GM13976 (cell line): ENCODE measurements around the gene ANG.

Source experiments
- DNase-seq: peaks from one replicate; pipeline ENCODE4 v3.0.0; 2012; ENCODE audit warnings: low spot score
- in situ Hi-C: fragments of 300-500 bp; cut with MboI; formaldehyde crosslinking; loops from one replicate; pipeline ENCODE4 v1.12.0; 2022; ENCODE audit warnings: low sequenced_read_pairs, mixed read lengths, inconsistent platforms; ENCODE audit not compliant: unreplicated experiment
- TF ChIP-seq, protein P1 (sequence below): IDR thresholded peaks from 2 replicates; pipeline ENCODE4 v1.5.1; 2012; ENCODE audit warnings: borderline replicate concordance, mild to moderate bottlenecking; ENCODE audit not compliant: insufficient read depth; ENCODE audit errors: extremely low read depth, missing control alignments, control extremely low read depth

ANG gene

DNA sequence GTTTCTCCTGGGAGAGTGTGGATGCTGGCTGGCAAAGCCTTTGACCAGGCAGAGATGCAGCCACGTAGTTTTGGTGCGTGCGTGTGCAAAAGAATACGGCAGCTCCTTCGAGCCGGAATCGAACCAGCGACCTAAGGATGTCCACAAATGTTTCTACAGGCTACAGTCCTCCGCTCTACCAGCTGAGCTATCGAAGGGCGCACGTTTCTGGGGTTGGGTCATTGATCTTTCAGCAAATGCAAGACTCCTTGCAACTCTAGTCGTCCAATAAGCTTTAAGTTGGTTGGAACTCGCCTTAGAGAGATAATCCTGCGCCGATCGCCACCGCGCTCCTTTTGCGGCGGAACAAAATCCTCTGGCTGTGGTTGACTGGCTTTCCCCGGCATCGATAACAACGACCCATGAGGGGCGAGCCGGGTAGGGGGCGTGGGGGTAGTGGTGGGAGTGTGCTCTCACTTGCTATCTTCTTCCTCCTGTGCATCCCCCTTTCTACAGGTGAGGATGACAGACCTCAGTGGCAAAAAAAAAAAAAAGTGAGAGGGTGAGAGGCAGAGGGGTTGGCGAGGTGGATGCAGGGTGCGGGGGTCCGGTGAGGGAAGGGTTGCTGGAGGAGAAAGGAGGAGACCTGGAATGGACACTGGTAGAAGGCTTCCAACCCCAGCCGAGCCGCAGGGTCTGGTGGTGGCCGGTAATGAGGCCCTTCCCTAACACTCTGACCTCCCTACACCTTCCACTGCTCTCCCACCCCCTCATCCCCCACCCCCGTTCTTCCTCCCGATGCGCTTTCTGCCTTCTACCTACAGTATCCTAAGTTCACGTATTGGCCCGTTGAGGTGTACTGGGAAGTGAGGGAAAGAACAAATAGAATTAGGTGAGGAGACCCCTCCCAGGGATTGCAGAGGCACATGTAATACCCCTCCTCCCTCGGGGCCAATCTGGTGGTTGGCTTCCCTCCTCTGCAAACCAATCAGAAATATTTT is 35.3 kb upstream of the ANG start:
- DNase-seq: peak; percentile 59
- in situ Hi-C loops: no loop called here
- TF ChIP-seq, protein P1, sequence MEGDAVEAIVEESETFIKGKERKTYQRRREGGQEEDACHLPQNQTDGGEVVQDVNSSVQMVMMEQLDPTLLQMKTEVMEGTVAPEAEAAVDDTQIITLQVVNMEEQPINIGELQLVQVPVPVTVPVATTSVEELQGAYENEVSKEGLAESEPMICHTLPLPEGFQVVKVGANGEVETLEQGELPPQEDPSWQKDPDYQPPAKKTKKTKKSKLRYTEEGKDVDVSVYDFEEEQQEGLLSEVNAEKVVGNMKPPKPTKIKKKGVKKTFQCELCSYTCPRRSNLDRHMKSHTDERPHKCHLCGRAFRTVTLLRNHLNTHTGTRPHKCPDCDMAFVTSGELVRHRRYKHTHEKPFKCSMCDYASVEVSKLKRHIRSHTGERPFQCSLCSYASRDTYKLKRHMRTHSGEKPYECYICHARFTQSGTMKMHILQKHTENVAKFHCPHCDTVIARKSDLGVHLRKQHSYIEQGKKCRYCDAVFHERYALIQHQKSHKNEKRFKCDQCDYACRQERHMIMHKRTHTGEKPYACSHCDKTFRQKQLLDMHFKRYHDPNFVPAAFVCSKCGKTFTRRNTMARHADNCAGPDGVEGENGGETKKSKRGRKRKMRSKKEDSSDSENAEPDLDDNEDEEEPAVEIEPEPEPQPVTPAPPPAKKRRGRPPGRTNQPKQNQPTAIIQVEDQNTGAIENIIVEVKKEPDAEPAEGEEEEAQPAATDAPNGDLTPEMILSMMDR: no peak

DNA sequence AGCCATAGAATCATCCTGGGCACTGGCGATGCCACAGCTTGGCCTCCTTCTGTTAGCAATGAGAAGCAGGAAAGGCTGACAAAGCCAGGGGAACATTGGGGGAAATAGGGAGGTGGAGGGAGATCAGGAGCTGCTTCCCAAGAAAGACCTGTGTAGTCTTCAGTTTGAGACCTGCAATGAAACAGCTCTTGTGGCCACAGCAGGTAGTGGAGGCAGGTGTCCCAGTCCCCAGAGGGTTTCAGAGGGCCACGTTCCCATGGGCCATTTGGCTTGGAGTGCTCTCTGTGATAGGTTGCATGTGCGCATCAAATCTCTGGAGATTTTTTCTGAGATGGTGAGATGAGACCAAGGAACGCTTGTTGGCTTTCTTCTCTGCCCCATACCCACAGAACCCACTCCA is 32.7 kb upstream of the ANG start:
- DNase-seq: no peak
- in situ Hi-C loops: no loop called here
- TF ChIP-seq, protein P1: no peak

DNA sequence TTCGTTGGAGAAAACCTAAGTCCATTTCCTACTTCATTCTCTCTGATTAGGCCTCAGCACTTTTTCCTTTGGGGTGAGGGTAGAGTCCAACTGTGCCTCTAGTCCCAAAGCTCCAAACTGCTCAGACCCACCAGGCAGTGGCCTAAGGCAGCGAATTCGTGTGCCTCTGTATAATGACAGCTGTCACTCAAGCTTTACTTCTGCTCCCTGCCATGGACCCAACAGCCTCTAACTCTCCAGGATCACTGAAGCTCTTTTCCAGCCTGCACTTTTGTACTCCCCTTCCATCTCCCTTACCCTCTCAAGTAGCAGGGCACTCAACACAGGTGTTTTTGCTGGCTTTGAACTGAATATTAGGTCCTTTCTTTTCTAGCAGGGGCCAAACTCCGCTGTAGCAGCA is 32.3 kb upstream of the ANG start:
- DNase-seq: no peak
- in situ Hi-C loops: no loop called here
- TF ChIP-seq, protein P1: no peak

DNA sequence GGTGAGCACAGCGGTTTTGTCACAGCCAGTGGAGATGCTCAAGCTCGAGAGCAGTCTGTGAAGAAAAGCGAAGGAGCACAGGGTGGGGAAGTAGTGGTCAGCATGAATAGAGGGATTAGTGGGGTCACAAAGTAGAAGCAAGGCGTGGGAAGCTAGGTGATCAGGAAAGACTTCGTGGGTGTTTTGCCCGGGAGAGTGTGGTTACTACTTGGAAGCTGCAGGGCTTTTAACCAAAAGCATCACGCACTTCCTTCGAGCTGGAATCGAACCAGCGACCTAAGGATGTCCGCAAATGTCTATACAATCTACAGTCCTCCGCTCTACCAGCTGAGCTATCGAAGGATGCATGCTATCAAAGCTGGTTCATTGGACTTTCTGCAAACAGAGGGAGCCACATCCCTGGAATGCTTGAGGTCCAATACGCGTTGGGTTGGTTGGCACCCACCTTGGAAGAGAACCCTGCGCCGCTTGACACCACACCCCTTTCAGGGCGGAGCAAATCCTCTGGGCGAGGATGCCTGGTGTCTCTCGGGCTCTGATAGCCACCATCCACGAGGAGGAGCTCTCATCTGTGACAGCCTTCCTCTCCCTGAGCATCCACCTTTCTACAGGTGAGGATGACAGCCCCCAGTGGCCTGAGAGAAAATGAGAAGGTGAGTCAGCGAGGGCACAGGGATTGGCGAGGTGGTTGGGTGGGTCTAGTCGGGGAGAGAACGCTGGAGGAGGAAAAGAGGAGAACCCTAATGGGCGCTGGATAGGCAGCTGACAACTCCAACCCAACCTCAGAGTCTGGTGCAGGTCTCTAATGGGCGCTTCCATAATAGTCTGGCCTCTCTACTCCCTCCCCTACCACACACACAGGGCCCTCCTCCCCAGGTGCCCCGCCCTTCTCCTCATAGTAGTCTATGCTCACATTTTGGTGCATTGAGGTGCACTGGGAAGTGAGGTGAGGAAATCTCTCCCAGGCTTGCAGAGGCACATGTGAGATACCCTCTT is 31.1 kb upstream of the ANG start:
- in situ Hi-C loops: no loop called here
- DNase-seq: peak; percentile 43
- TF ChIP-seq, protein P1: peak; percentile 29

DNA sequence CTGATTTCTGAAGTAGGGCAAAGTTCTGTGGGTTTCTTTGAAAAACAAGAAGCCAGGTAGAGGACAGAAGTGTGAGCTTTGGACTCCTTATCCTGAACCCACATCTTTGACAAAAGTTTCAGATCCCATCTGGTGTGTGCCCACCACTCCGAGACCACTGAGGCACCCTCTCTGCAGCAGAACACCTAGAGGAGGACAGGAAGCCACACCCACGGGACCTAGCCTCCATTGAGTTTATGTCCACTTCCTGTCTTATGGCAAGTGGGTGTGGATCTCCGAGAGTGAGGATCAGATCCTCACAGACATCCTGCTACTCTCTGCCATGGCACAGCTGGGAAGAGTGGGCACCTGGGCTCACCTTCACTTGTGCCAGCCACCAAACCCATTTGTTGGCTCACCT is 30.3 kb upstream of the ANG start:
- TF ChIP-seq, protein P1: no peak
- in situ Hi-C loops: no loop called here
- peak; percentile 11 for DNase-seq

DNA sequence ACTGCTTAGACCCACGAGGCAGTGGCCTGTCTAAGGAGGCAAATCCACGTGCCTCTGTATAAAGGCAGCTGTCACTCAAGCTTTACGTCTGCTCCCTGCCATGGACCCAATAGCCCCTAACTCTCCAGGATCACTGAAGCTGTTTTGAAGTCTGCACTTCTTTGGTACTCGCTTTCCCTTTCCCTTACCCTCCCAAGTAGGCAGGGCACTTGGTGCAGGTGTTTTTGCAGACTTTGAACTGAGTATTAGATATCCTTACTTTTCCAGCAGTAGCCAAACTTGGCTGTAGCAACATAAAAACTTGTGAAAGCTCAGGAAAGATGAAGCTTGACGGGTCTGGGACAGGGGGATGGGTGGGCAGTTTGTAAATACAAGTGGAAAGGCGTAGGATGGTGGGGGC is 29.2 kb upstream of the ANG start:
- in situ Hi-C loops: no loop called here
- no peak for DNase-seq
- TF ChIP-seq, protein P1: no peak
